H1 (cell line): Measurements from ENCODE around the gene ZNF362. TPM values are rescaled to one million over a fixed set of nuclear protein-coding genes. Genes with fewer than 3 reads are reported as not detected.

Source experiments
- CTCF ChIA-PET: fragments of 300-600 bp; sonication (Branson Sonifier 250); formaldehyde crosslinking; loops from one replicate; lab custom pipeline; 2021; ENCODE audit not compliant: partially characterized antibody; lab: Charles Lee
- POLR2A ChIA-PET: fragments of 300-600 bp; sonication (Branson Sonifier 250); formaldehyde crosslinking; loops from one replicate; lab custom pipeline; 2021; ENCODE audit warnings: inconsistent platforms; ENCODE audit not compliant: partially characterized antibody; lab: Charles Lee
- DNase-seq, 2 experiments: peaks; one replicate each; pipeline versions ENCODE4 v3.0.0 to v3.0.0-alpha.2; 2010 to 2022; ENCODE audit warnings: low spot score in 2 of 2, low read depth in 1 of 2, mixed read lengths in 1 of 2
- FAIRE-seq: peaks from 2 replicates; lab custom pipeline; 2011; peaks lifted over from hg19 to GRCh38; lab: Jason Lieb, UNC
- H2AFZ ChIP-seq: 2 replicates; pipeline ENCODE4 v1.8.1; 2012; ENCODE audit warnings: low read length, inconsistent platforms
- H2AK5ac ChIP-seq: 2 replicates; pipeline ENCODE4 v1.6.1; 2013; ENCODE audit warnings: low read depth, low read length
- H2BK120ac ChIP-seq: replicated peaks from 2 replicates; pipeline ENCODE3; 2013; ENCODE audit warnings: low read depth, low read length, inconsistent platforms
- H2BK12ac ChIP-seq: 2 replicates; pipeline ENCODE4 v1.6.1; 2013; ENCODE audit warnings: low read depth, low read length
- H2BK15ac ChIP-seq: 2 replicates; pipeline ENCODE4 v1.6.1; 2013; ENCODE audit warnings: low read length
- H2BK20ac ChIP-seq: 2 replicates; pipeline ENCODE4 v1.6.1; 2013; ENCODE audit warnings: low read length
- H2BK5ac ChIP-seq: 2 replicates; pipeline ENCODE4 v1.6.1; 2013; ENCODE audit warnings: low read depth, low read length
- H3K14ac ChIP-seq: 2 replicates; pipeline ENCODE4 v1.6.1; 2013; ENCODE audit warnings: inconsistent platforms; ENCODE audit not compliant: insufficient read length
- H3K18ac ChIP-seq: 2 replicates; pipeline ENCODE4 v1.6.1; 2013; ENCODE audit warnings: low read length; ENCODE audit errors: extremely low read depth
- H3K23ac ChIP-seq: 2 replicates; pipeline ENCODE4 v1.6.1; 2013; ENCODE audit warnings: inconsistent platforms; ENCODE audit not compliant: insufficient read length
- H3K23me2 ChIP-seq: 2 replicates; pipeline ENCODE4 v1.6.1; 2013; ENCODE audit warnings: low read depth, low read length
- H3K27ac ChIP-seq: 2 replicates; pipeline ENCODE4 v1.6.1; 2011; ENCODE audit warnings: low read depth, low read length, inconsistent platforms
- H3K27me3 ChIP-seq, 4 experiments: replicated peaks in 1 of 4; 1 replicate in 1 of 4; 2 replicates in 3 of 4; pipeline versions ENCODE4 v1.6.1 to v1.8.1; 2011 to 2013; ENCODE audit warnings: low read length in 3 of 4, mild to moderate bottlenecking in 3 of 4, inconsistent platforms in 2 of 4, mixed read lengths in 2 of 4, moderate library complexity in 1 of 4; ENCODE audit not compliant: control insufficient read depth in 3 of 4, insufficient read depth in 3 of 4; ENCODE audit errors: extremely low read depth in 1 of 4
- H3K36me3 ChIP-seq, 4 experiments: 2 replicates each; pipeline versions ENCODE4 v1.6.1 to v1.8.1; 2011 to 2013; ENCODE audit warnings: mild to moderate bottlenecking in 4 of 4, low read length in 3 of 4, moderate library complexity in 2 of 4, control low read depth in 1 of 4, inconsistent platforms in 1 of 4; ENCODE audit not compliant: insufficient read depth in 4 of 4, control insufficient read depth in 2 of 4
- H3K4ac ChIP-seq: replicated peaks from 2 replicates; pipeline ENCODE3; 2013; ENCODE audit warnings: low read length, low read depth, mixed read lengths, inconsistent platforms; ENCODE audit not compliant: insufficient read length
- H3K4me1 ChIP-seq, 4 experiments: replicated peaks in 1 of 4; 1 replicate in 1 of 4; 2 replicates in 3 of 4; pipeline versions ENCODE4 v1.6.1 to v1.8.1; 2011 to 2013; ENCODE audit warnings: low read length in 3 of 4, inconsistent platforms in 2 of 4, mixed read lengths in 1 of 4; ENCODE audit not compliant: insufficient read depth in 4 of 4, control insufficient read depth in 3 of 4
- H3K4me2 ChIP-seq, 2 experiments: 2 replicates each; pipeline versions ENCODE4 v1.6.1 to v1.8.1; 2011 to 2013; ENCODE audit warnings: low read depth in 2 of 2, low read length in 2 of 2, control low read depth in 1 of 2, inconsistent platforms in 1 of 2, mild to moderate bottlenecking in 1 of 2; ENCODE audit not compliant: insufficient read depth in 1 of 2
- H3K4me3 ChIP-seq, 4 experiments: fragments of 200-600, 300-600 bp in 1 of 4; sonication (generic), shearing (Covaris generic), sonication (Bioruptor Twin) in 1 of 4; 2 replicates each; pipeline versions ENCODE4 v1.5.1 to v1.8.1; 2011 to 2016; ENCODE audit warnings: low read length in 4 of 4, low read depth in 3 of 4, control low read depth in 2 of 4, inconsistent platforms in 2 of 4, mild to moderate bottlenecking in 2 of 4, mixed read lengths in 1 of 4, moderate library complexity in 1 of 4; ENCODE audit not compliant: insufficient read depth in 2 of 4; ENCODE audit errors: extremely low read depth in 1 of 4
- H3K56ac ChIP-seq: replicated peaks from 2 replicates; pipeline ENCODE3; 2013; ENCODE audit warnings: low read depth, mild to moderate bottlenecking, mixed read lengths, low read length, inconsistent platforms; ENCODE audit not compliant: insufficient read length
- H3K79me1 ChIP-seq: 2 replicates; pipeline ENCODE4 v1.6.1; 2013; ENCODE audit warnings: low read depth, low read length, control low read depth
- H3K79me2 ChIP-seq, 2 experiments: 2 replicates each; pipeline versions ENCODE4 v1.6.1 to v1.8.1; 2012 to 2013; ENCODE audit warnings: low read length in 2 of 2, mild to moderate bottlenecking in 2 of 2, inconsistent platforms in 1 of 2; ENCODE audit not compliant: insufficient read depth in 2 of 2, control insufficient read depth in 1 of 2
- H3K9ac ChIP-seq, 4 experiments: replicated peaks in 1 of 4; 1 replicate in 1 of 4; 2 replicates in 3 of 4; pipeline versions ENCODE4 v1.6.1 to v1.8.1; 2011 to 2013; ENCODE audit warnings: low read depth in 3 of 4, low read length in 3 of 4, control low read depth in 2 of 4, mild to moderate bottlenecking in 2 of 4, moderate library complexity in 2 of 4, inconsistent platforms in 1 of 4; ENCODE audit errors: extremely low read depth in 1 of 4
- H3K9me3 ChIP-seq, 2 experiments: 2 replicates each; pipeline versions ENCODE4 v1.6.1 to v1.8.1; 2012 to 2013; ENCODE audit warnings: mild to moderate bottlenecking in 2 of 2, moderate library complexity in 2 of 2, control low read depth in 1 of 2, inconsistent platforms in 1 of 2, low read depth in 1 of 2, low read length in 1 of 2, mixed read lengths in 1 of 2; ENCODE audit not compliant: insufficient read depth in 2 of 2
- H4K20me1 ChIP-seq, 2 experiments: replicated peaks in 1 of 2; 2 replicates each; pipeline versions ENCODE3 to v1.8.1; 2011 to 2013; ENCODE audit warnings: inconsistent platforms in 2 of 2, low read length in 2 of 2, mild to moderate bottlenecking in 1 of 2; ENCODE audit not compliant: insufficient read depth in 2 of 2, control insufficient read depth in 1 of 2
- H4K5ac ChIP-seq: 2 replicates; pipeline ENCODE4 v1.6.1; 2013; ENCODE audit warnings: low read length, low read depth, mixed read lengths, inconsistent platforms; ENCODE audit not compliant: insufficient read length
- H4K8ac ChIP-seq: 2 replicates; pipeline ENCODE4 v1.8.0; 2013; ENCODE audit warnings: mild to moderate bottlenecking, moderate library complexity, low read length, inconsistent platforms; ENCODE audit not compliant: insufficient read depth; ENCODE audit errors: extremely low read depth
- H4K91ac ChIP-seq: replicated peaks from 2 replicates; pipeline ENCODE3; 2013; ENCODE audit warnings: low read length, mixed read lengths, inconsistent platforms; ENCODE audit not compliant: insufficient read length
- ATF3 ChIP-seq: IDR thresholded peaks from 2 replicates; pipeline ENCODE4 v1.6.1; 2011; ENCODE audit warnings: low read depth, mild to moderate bottlenecking, low read length; ENCODE audit not compliant: insufficient read depth
- BCL11A ChIP-seq, 2 experiments: IDR thresholded peaks; one replicate each; pipeline ENCODE4 v1.6.1; 2011; ENCODE audit warnings: low read depth in 2 of 2, low read length in 2 of 2, mild to moderate bottlenecking in 2 of 2
- E2F6 ChIP-seq: IDR thresholded peaks from 2 replicates; pipeline ENCODE4 v1.6.1; 2012; ENCODE audit warnings: inconsistent platforms
- EZH2 ChIP-seq: fragments of 200-600 bp; sonication (generic); IDR thresholded peaks from 2 replicates; pipeline ENCODE4 v1.7.1; 2012; ENCODE audit warnings: low read depth, mild to moderate bottlenecking, moderate library complexity, low read length, inconsistent platforms; ENCODE audit not compliant: severe bottlenecking
- HDAC2 ChIP-seq, 2 experiments: fragments of 300-600 bp in 1 of 2; sonication (generic) in 1 of 2; IDR thresholded peaks; 2 replicates each; pipeline ENCODE4 v1.6.1; 2011 to 2012; ENCODE audit warnings: low read depth in 2 of 2, low read length in 2 of 2, mild to moderate bottlenecking in 2 of 2, moderate library complexity in 2 of 2, borderline replicate concordance in 1 of 2, inconsistent platforms in 1 of 2
- RFX5 ChIP-seq: IDR thresholded peaks from 2 replicates; pipeline ENCODE4 v1.6.1; 2011; ENCODE audit warnings: low read depth, low read length, improper control_type of control experiment, borderline replicate concordance
- SP1 ChIP-seq: IDR thresholded peaks from 2 replicates; pipeline ENCODE4 v1.6.1; 2011; ENCODE audit warnings: low read depth, low read length
- SUZ12 ChIP-seq: fragments of 200-600 bp; sonication (generic); IDR thresholded peaks from 2 replicates; pipeline ENCODE4 v1.6.1; 2012; ENCODE audit warnings: mild to moderate bottlenecking, inconsistent platforms, low read length, moderate library complexity, mixed read lengths
- TAF1 ChIP-seq: IDR thresholded peaks from 2 replicates; pipeline ENCODE4 v1.6.1; 2011; ENCODE audit warnings: mild to moderate bottlenecking, low read depth, low read length
- TEAD4 ChIP-seq: IDR thresholded peaks from 2 replicates; pipeline ENCODE4 v1.6.1; 2012; ENCODE audit warnings: low read depth, low read length, inconsistent platforms, mixed read lengths
- USF2 ChIP-seq: IDR thresholded peaks from 2 replicates; pipeline ENCODE4 v1.6.1; 2011; ENCODE audit warnings: low read length, improper control_type of control experiment
- WGBS, 2 experiments: shearing (Covaris generic) in 1 of 2; methylation state at CpG; one replicate each; pipeline versions ENCODE4 v1.1.6 to v1.1.7; 2013 to 2015; ENCODE audit warnings: low lambda C conversion rate in 2 of 2, mixed read lengths in 2 of 2, inconsistent platforms in 1 of 2, low coverage in 1 of 2, missing lambda C conversion rate in 1 of 2; ENCODE audit not compliant: insufficient replicate concordance in 2 of 2, insufficient coverage in 1 of 2, insufficient read length in 1 of 2; ENCODE audit errors: extremely low coverage in 1 of 2, missing lambda C conversion rate in 1 of 2; 5-methylcytosine and 5-hydroxymethylcytosine counted together
- polyA plus RNA-seq, 7 experiments: library from polyadenylated mRNA; depleted of rRNA in 3 of 7; stranded (reverse) in 5 of 7; unstranded in 2 of 7; fragments of >200 nt in 5 of 7; fragments of 200-250 nt in 2 of 7; gene quantifications; 1 replicate in 5 of 7; 2 replicates in 1 of 7; 4 replicates in 1 of 7; pipeline versions ENCODE4 v1.2.1 to v1.2.3, GENCODE V29; 2011 to 2013; ENCODE audit warnings: missing spikeins in 2 of 7, mixed read lengths in 2 of 7
- total RNA-seq: library from RNA; stranded (reverse); fragmentation: NEBNext Ultra II Directional; extraction: Animal tissue kit (Norgen Biotek cat#: 25700); gene quantifications from 2 replicates; pipeline ENCODE4 v1.2.1, GENCODE V29; 2021

Gene ZNF362
- total and polyA plus RNA-seq, 2 of the 8 experiments (the other 6 are each of a cell fraction or from before 2014, with no cell fraction given), result 24.2 to 27.8 TPM

- CTCF ChIA-PET, result interaction anchor here (1.9 kb wide), 1 partner anchor 62 kb away, joined by 7 read pairs; no protein-coding TSS in a partner anchor
- FAIRE-seq, result no peak
- no peak for TF ChIP-seq USF2
- TF ChIP-seq E2F6, result no peak
- TF ChIP-seq SUZ12, result no peak
- TF ChIP-seq TAF1, result no peak
- no peak for TF ChIP-seq RFX5
- TF ChIP-seq EZH2, result no peak
- no peak for TF ChIP-seq ATF3
- no peak for TF ChIP-seq SP1
- no peak for TF ChIP-seq HDAC2 (IDR thresholded peaks at IDR 0.05; ENCODE audit: borderline replicate concordance in 1 of 2, low read depth in 2 of 2, low read length in 2 of 2)
- TF ChIP-seq BCL11A (IDR thresholded peaks at IDR 0.05; ENCODE audit: low read depth in 2 of 2, low read length in 2 of 2), result no peak
- TF ChIP-seq TEAD4, result no peak
Observed at GRCh38 chr1:33236498-33236897, 19.8 kb upstream of the ZNF362 start.

More at GRCh38 chr1:33236498-33236897, 19.8 kb upstream of the ZNF362 start:
- H2AFZ ChIP-seq, result no peak overlapping the region
- no peaks in the 10 kb centered on the region; the same call in 1 of the 2 replicates for H3K79me1 ChIP-seq
- no peaks in the 10 kb centered on the region for H4K20me1 ChIP-seq
- H2AK5ac ChIP-seq, result no peak overlapping the region
- H3K14ac ChIP-seq, result no peak overlapping the region
- no peak overlapping the region for H3K4ac ChIP-seq
- H3K23me2 ChIP-seq, result no peaks in the 10 kb centered on the region
- H2BK12ac ChIP-seq, result no peak overlapping the region
- no peak overlapping the region for H3K23ac ChIP-seq
- H3K4me3 ChIP-seq, result no peak overlapping the region
- H3K4me1 ChIP-seq, result peaks cover 0 to 7% (median 5%) of the 10 kb centered on the region in 4 experiments; a peak in 4 of 7 replicates
- no peaks in the 10 kb centered on the region for H3K9me3 ChIP-seq
- H3K79me2 ChIP-seq, result no peaks in the 10 kb centered on the region
- POLR2A ChIA-PET, result interaction anchor here (1.4 kb wide), 1 partner anchor 19 kb away, joined by 3 read pairs; no protein-coding TSS in a partner anchor
- H3K27ac ChIP-seq, result no peak overlapping the region
- no peak overlapping the region for H4K5ac ChIP-seq
- H3K56ac ChIP-seq, result no peak overlapping the region
- no peaks in the 10 kb centered on the region for H3K36me3 ChIP-seq
- WGBS, 2 experiments, result 90% methylated on average over 2 of the region's 2 CpGs; no CpG with 5 or more reads in 1 of the 2 experiments
- H3K27me3 ChIP-seq, result no peaks in the 10 kb centered on the region
- no peak overlapping the region for H2BK120ac ChIP-seq
- no peak overlapping the region for H3K9ac ChIP-seq
- no peak overlapping the region for H2BK5ac ChIP-seq
- H3K4me2 ChIP-seq, result no peak overlapping the region
- no peak overlapping the region for H4K91ac ChIP-seq
- no peak overlapping the region for H4K8ac ChIP-seq
- H3K18ac ChIP-seq, result no peak overlapping the region
- no peak overlapping the region for H2BK20ac ChIP-seq
- H2BK15ac ChIP-seq, result no peak overlapping the region
- DNase-seq, result no peak
